H1 (cell line): Measurements from ENCODE around the gene KRT10. TPM values are rescaled to one million over a fixed set of nuclear protein-coding genes. Genes with fewer than 3 reads are reported as not detected.

Experiments
- RAD21 ChIP-seq, 2 experiments: IDR thresholded peaks in 1 of 2; conservative IDR thresholded peaks in 1 of 2; 2 replicates each; pipeline ENCODE4 v1.6.1; 2011; ENCODE audit warnings: low read depth in 2 of 2, low read length in 2 of 2, improper control_type of control experiment in 1 of 2, inconsistent platforms in 1 of 2, mild to moderate bottlenecking in 1 of 2, moderate library complexity in 1 of 2
- polyA plus RNA-seq, 7 experiments: library from polyadenylated mRNA; depleted of rRNA in 3 of 7; stranded (reverse) in 5 of 7; unstranded in 2 of 7; fragments of >200 nt in 5 of 7; fragments of 200-250 nt in 2 of 7; gene quantifications; 1 replicate in 5 of 7; 2 replicates in 1 of 7; 4 replicates in 1 of 7; pipeline versions ENCODE4 v1.2.1 to v1.2.3, GENCODE V29; 2011 to 2013; ENCODE audit warnings: missing spikeins in 2 of 7, mixed read lengths in 2 of 7
- total RNA-seq: library from RNA; stranded (reverse); fragmentation: NEBNext Ultra II Directional; extraction: Animal tissue kit (Norgen Biotek cat#: 25700); gene quantifications from 2 replicates; pipeline ENCODE4 v1.2.1, GENCODE V29; 2021
- TF ChIP-seq, protein P1 (sequence below): IDR thresholded peaks from 2 replicates; pipeline ENCODE4 v1.6.1; 2012; ENCODE audit warnings: inconsistent platforms

The KRT10 gene
- total and polyA plus RNA-seq, 2 of the 8 experiments (the other 6 are each of a cell fraction or from before 2014, with no cell fraction given), result 3.5 to 39.4 TPM

DNA sequence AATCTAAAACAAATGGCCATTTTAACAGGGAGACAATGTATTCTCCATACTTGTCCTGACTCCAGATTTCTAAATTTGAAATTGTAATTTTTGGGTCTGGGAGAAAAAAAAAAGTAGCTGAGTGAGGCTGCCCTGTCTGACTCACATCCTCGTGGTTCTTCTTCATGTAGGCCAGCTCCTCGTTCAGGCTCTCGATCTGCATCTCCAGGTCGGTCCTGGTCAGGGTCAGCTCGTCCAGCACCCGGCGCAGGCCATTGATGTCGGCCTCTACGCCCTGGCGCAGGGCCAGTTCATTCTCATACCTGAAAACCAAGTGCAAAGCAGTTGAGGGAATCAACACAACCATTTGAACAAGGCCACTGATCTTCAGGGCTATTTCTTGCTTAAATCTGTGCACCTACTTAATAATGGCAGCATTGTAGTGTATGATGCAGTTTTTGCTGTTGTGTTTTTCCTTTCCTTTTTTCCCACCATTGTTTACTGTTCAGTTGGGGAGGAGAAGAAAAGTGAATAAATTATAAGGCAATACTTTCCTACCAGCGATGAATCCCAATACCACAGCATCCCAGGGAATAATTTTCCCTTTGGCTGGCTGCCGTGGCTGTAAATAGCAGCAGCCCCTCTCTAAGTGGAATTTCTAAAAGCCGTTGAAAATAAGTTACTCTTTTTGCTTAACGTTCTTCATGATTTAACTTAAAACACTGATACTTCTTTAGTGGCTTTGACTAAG, 42.4 kb upstream of the KRT10 start (continued):
- TF ChIP-seq, protein P1, sequence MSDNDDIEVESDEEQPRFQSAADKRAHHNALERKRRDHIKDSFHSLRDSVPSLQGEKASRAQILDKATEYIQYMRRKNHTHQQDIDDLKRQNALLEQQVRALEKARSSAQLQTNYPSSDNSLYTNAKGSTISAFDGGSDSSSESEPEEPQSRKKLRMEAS, result no peak
- TF ChIP-seq RAD21 (IDR thresholded peaks at IDR 0.05 in 1 of 2, conservative IDR thresholded peaks at IDR 0.05 in 1 of 2; ENCODE audit: low read depth in 2 of 2, low read length in 2 of 2), result no peak
